Nephron (organoid): Measurements from ENCODE around the gene IL1RAPL1.

ENCODE experiments used
- H3K27ac Mint-ChIP-seq, 3 experiments: 2 replicates each; pipeline ENCODE4 v1.8.0; 2020; ENCODE audit warnings: mixed read lengths in 3 of 3, mild to moderate bottlenecking in 2 of 3, moderate library complexity in 1 of 3
- H3K27me3 Mint-ChIP-seq: 2 replicates; pipeline ENCODE4 v1.8.0; 2021; ENCODE audit warnings: low read depth, mild to moderate bottlenecking, moderate library complexity, mixed read lengths
- H3K36me3 Mint-ChIP-seq: 2 replicates; pipeline ENCODE4 v1.8.0; 2020; ENCODE audit warnings: low read depth, mixed read lengths
- H3K4me1 Mint-ChIP-seq: 2 replicates; pipeline ENCODE4 v1.8.0; 2020; ENCODE audit warnings: mixed read lengths
- H3K4me3 Mint-ChIP-seq, 3 experiments: 2 replicates each; pipeline ENCODE4 v1.8.0; 2020; ENCODE audit warnings: mild to moderate bottlenecking in 3 of 3, mixed read lengths in 3 of 3, moderate library complexity in 2 of 3
- H3K9me3 Mint-ChIP-seq: 2 replicates; pipeline ENCODE4 v1.8.0; 2020; ENCODE audit warnings: mixed read lengths
- CTCF ChIP-seq, 3 experiments: fragments of 200-600 bp; sonication (generic); IDR thresholded peaks; one replicate each; pipeline ENCODE4 v1.5.0; 2021; ENCODE audit warnings: antibody characterized with exemption in 3 of 3; ENCODE audit not compliant: unreplicated experiment in 3 of 3

Gene IL1RAPL1

GRCh38 chrX:29911673-29912072 lies 1324.4 kb downstream of the IL1RAPL1 start:
- TF ChIP-seq CTCF (IDR thresholded peaks at IDR 0.05; ENCODE audit: unreplicated experiment in 3 of 3): no peak
- Mint-ChIP-seq H3K27ac (no peak overlapping the region), H3K9me3 (peaks cover 3% of the 10 kb centered on the region), H3K36me3 (no peaks in the 10 kb centered on the region), H3K4me3 (no peak overlapping the region), H3K27me3 (no peaks in the 10 kb centered on the region), H3K4me1 (no peaks in the 10 kb centered on the region)

GRCh38 chrX:29913647-29914046 lies 1326.4 kb downstream of the IL1RAPL1 start:
- TF ChIP-seq CTCF (IDR thresholded peaks at IDR 0.05; ENCODE audit: unreplicated experiment in 3 of 3): no peak
- Mint-ChIP-seq H3K36me3 (no peaks in the 10 kb centered on the region), H3K9me3 (peaks cover 3% of the 10 kb centered on the region), H3K27me3 (no peaks in the 10 kb centered on the region), H3K27ac (peak overlapping the region in 2 of 3 experiments; percentile 3), H3K4me1 (no peaks in the 10 kb centered on the region), H3K4me3 (no peak overlapping the region)

DNA sequence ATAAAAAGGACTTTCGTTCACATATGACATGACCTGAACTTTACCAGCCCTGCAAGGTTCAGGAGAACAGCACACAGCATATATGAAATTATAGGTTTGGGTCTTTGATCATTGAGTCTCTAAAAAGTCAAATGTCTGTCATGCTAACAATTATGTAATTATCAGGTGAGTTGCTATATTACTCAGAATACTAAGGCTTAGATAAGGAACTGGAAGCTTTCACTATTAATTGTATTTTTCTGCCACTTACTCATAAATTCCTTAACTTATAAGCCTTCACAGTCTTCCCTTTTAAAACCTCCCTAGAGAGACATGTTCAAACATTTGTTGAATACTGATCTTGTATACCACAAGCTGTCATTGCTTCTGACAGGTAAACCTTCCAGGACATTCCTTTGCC lies 1335.4 kb downstream of the IL1RAPL1 start:
- TF ChIP-seq CTCF (IDR thresholded peaks at IDR 0.05; ENCODE audit: unreplicated experiment in 3 of 3): no peak
- Mint-ChIP-seq H3K27ac (no peak overlapping the region), H3K4me1 (no peaks in the 10 kb centered on the region), H3K4me3 (no peak overlapping the region), H3K36me3 (no peaks in the 10 kb centered on the region), H3K9me3 (no peaks in the 10 kb centered on the region), H3K27me3 (no peaks in the 10 kb centered on the region)

DNA sequence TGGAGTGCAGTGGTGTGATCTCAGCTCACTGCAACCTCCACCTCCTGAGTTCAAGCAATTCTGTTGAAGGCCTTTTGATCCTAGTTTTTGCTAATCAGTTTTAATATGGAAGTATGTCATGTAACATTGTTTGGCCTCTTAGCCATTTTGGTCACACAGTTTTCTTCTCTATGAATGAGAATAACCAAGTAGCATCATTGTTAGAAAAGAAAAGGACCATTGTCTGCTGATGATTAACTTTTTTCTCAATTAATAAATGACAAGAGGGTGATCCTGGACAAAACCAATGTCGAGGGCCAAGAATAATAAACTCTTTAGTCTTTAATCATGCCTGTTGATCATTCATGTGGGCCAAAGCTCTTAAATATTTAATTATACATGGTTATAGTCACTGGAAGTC lies 1338.8 kb downstream of the IL1RAPL1 start:
- peak overlapping the region; percentile 80 to 84 (median 83) for H3K27ac Mint-ChIP-seq
- H3K27me3 Mint-ChIP-seq: no peaks in the 10 kb centered on the region
- H3K9me3 Mint-ChIP-seq: no peaks in the 10 kb centered on the region
- no peaks in the 10 kb centered on the region for H3K4me1 Mint-ChIP-seq
- no peaks in the 10 kb centered on the region for H3K36me3 Mint-ChIP-seq
- TF ChIP-seq CTCF (IDR thresholded peaks at IDR 0.05; ENCODE audit: unreplicated experiment in 3 of 3): no peak
- H3K4me3 Mint-ChIP-seq: no peak overlapping the region

DNA sequence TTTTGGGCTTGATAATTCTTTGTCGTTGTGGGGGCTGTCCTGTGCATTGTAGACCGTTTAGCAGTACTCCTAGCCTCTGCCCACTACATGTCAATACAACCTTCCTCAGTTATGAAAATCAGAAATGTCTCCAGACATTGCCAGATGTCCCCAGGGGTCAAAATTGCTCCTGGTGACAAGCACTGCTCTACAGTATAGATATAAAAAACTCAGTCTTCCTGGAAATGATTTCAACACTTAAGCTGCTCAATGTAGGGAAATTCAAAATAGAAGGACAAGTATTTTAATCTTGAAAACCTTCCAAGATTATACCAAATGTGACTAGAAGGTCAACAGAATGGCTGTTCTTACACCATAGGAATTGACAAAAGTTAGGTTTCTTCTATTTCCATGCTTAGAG lies 1339.4 kb downstream of the IL1RAPL1 start:
- Mint-ChIP-seq H3K4me3 (no peak overlapping the region), H3K36me3 (no peaks in the 10 kb centered on the region), H3K27me3 (no peaks in the 10 kb centered on the region), H3K27ac (peak overlapping the region; percentile 80 to 84 (median 83)), H3K4me1 (no peaks in the 10 kb centered on the region), H3K9me3 (no peaks in the 10 kb centered on the region)
- TF ChIP-seq CTCF (IDR thresholded peaks at IDR 0.05; ENCODE audit: unreplicated experiment in 3 of 3): no peak

- H3K4me1 Mint-ChIP-seq: peaks cover 11% of the 10 kb centered on the region
- H3K9me3 Mint-ChIP-seq: no peaks in the 10 kb centered on the region
- H3K36me3 Mint-ChIP-seq: no peaks in the 10 kb centered on the region
- no peak for TF ChIP-seq CTCF (IDR thresholded peaks at IDR 0.05; ENCODE audit: unreplicated experiment in 3 of 3)
- no peak overlapping the region for H3K27ac Mint-ChIP-seq
- no peaks in the 10 kb centered on the region for H3K27me3 Mint-ChIP-seq
- H3K4me3 Mint-ChIP-seq: no peak overlapping the region
Measured at GRCh38 chrX:29935455-29935854, 1348.2 kb downstream of the IL1RAPL1 start.
